NCI-H345 (cell line): ENCODE measurements around the gene PTPRE.

Experiments used
- DNase-seq: peaks from one replicate; lab custom pipeline; 2025; lab: John Stamatoyannopoulos, UW

The PTPRE gene

GRCh38 chr10:128046156-128046952 lies 139.5 kb downstream of the PTPRE start:
- DNase-seq, result no peak

GRCh38 chr10:128046953-128047290 lies 140.0 kb downstream of the PTPRE start:
- DNase-seq, result no peak

GRCh38 chr10:128047351-128047750 lies 140.4 kb downstream of the PTPRE start:
- no peak for DNase-seq

GRCh38 chr10:128047991-128048818 lies 141.3 kb downstream of the PTPRE start:
- no peak for DNase-seq

- DNase-seq, result no peak
These were observed 141.9 kb downstream of the PTPRE start for GRCh38 chr10:128048819-128049210.

GRCh38 chr10:128049226-128050120 lies 142.6 kb downstream of the PTPRE start:
- DNase-seq, result no peak

- no peak for DNase-seq
These were observed 143.2 kb downstream of the PTPRE start for GRCh38 chr10:128050121-128050516.

GRCh38 chr10:128050936-128051335 lies 144.0 kb downstream of the PTPRE start:
- no peak for DNase-seq

- DNase-seq, result no peak
These were observed 144.6 kb downstream of the PTPRE start for GRCh38 chr10:128051548-128051947.

- no peak for DNase-seq
These were observed 145.8 kb downstream of the PTPRE start for GRCh38 chr10:128052696-128053095.

GRCh38 chr10:128053356-128053755 lies 146.5 kb downstream of the PTPRE start:
- no peak for DNase-seq

GRCh38 chr10:128054163-128054970 lies 147.5 kb downstream of the PTPRE start:
- DNase-seq, result no peak

GRCh38 chr10:128055061-128055868 lies 148.4 kb downstream of the PTPRE start:
- no peak for DNase-seq

- no peak for DNase-seq
These were observed 149.6 kb downstream of the PTPRE start for GRCh38 chr10:128056303-128057050.

GRCh38 chr10:128058106-128058749 lies 151.3 kb downstream of the PTPRE start:
- DNase-seq, result no peak

GRCh38 chr10:128058750-128059134 lies 151.8 kb downstream of the PTPRE start:
- DNase-seq, result no peak

- no peak for DNase-seq
These were observed 152.5 kb downstream of the PTPRE start for GRCh38 chr10:128059266-128059981.

GRCh38 chr10:128059982-128060293 lies 153.0 kb downstream of the PTPRE start:
- no peak for DNase-seq
